ENCODE results near the gene LRP1.
"Not testable (repeated sequence)": the region's sequence is repeated elsewhere in the genome, so short reads cannot be mapped to it uniquely, and the experiment has no call there.

Gene LRP1

DNA sequence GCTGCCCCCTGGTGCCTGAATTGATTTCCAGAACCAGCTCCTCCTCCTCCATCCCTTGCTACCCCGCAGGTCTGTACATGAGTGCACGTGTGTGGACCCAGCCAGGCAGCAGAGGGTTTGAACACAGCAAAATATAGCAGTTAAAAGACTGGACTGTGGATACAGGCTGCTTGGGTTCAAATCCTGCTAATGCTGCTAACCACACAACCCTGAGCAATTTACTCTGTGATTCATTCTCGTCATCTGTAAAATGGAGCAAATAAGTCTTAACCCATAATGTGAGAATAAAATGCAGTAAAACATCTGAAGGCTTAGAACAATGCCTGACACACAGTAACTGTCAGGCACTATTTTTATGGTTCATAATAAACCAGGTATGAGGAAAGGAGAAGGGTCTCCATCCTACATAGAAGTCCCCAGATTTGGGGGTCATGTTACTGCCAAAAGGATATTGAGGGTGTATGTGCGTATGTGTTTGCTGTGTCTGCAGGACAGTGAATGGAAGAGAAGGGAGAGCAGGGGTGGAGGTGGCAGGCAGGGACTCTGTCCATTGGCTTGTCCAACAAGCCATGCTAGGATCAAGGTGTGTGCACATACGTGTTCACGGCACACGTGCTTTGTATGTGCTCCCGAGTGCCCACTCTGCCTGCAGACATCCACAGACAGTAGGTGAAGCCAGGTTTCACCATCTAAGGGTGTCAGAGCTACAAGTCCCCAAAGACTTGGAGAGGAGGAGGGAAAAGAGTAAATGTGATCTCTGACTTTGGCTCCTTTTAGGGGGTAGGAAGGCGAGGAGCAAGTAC lies 15.6 kb upstream of the LRP1 start:
- no peak for DNase-seq (ENCODE audit: low read depth)

DNA sequence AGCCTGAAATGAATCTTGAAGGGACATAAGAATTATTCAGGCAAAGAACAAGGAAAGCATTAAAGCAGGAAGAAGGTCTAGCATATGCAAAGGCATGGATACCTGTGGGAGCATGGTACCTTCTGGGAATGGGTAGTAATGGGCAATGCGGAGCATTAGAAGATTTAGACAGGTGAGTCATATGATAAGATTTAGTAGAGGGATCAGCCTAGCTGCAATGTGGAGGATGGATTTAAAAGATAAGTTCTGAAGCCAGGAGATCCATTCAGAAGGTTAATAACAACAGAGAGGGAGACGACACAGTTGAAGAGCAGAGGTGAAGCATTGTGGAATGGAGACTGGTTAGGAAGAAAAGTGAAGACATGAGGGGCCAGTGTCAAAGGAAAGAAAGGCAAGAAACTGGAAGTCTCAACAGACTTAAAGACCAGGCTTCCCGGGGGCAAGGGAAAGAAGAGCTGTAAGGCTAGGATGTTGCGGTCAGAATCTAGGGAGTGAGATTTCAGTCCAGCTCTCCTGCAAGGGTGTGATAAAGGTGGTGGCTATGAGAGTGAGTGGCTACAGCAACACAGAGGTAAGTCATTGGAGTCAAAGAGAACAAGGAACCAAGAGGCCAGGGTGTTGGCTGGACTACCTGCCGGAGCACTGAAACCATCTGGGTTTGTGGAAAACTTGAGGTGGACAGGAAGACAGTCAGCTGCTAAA lies 11.6 kb upstream of the LRP1 start:
- DNase-seq (ENCODE audit: low read depth): no peak

DNA sequence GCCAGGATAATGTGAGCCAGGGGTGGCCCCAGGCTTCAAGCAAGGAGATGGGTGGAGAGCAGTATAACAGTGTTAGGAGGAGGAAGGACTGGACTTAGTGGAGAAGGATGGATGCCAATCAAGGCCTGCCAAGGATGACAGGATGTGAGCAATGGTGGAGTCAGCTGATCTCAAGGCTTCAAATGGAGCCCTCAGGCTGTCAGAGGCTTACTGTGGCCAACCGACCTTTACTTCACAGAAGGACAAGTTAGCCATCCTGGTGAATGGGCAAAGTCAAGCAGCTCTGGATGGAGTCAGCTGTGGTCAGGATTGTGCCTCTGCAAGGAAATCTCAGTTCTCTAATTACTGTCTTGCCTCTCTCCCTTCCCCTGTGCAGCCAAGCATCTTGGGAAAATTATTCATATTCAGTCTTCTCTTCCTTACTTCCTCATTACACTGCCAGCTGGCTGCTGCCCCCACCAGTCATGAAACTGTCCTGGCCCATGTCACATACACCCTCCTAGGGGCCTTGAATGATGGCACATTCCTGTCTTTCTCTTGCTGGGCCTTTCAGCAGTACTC lies 9.5 kb upstream of the LRP1 start:
- DNase-seq (ENCODE audit: low read depth): no peak

DNA sequence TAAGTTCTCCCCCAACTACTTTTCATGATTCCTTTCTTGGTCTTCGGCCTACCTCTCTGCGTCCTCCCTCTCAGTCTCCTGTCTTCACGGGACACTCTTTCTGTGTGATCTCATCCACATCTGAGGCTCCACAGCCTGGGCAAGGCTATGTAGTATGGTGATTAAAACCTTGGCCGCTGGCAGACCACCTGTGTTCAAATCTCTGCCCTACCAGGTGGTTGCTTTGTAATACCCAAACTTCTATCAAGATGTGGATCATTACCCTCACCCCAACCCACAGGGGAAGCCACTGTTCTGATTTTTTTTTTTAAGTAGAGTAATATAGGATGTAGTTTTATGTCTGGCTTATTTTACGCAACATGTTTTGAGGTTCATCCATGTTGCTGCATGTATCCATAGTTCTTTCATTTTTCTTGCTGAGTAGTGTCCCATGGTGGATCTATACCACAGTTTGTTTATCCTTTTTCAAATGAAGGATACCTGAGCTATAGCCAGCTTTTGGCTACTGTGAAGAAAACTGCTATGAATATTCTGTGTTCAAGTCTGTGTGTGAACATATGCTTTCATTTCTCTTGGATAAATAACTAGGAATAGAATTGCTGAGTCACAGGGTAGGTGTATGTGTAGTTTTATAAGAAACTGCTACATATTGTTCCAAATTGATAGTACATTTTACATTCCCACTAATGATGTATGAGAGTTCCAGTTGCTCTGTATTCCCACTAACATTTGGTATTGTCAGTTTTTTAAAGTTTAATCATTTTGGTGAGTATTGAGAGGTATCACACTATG lies 8.8 kb upstream of the LRP1 start:
- DNase-seq (ENCODE audit: low read depth): no peak

DNA sequence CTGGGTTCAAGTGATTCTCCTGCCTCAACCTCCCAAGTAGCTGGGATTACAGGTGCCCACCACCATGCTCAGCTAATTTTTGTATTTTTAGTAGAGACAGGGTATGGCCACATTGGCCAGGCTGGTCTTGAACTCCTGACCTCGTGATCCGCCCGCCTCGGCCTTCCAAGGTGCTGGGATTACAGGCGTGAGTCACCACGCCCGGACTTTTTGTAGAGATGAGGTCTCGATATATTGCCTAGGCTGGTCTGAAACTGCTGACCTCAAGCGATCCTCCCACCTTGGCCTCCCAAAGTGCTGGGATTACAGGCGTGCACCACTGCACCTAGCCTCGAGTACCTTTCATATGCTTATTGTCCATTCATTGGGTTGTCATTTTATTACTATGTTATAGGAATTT lies 7.6 kb upstream of the LRP1 start:
- not testable (repeated sequence) for DNase-seq (ENCODE audit: low read depth)

DNA sequence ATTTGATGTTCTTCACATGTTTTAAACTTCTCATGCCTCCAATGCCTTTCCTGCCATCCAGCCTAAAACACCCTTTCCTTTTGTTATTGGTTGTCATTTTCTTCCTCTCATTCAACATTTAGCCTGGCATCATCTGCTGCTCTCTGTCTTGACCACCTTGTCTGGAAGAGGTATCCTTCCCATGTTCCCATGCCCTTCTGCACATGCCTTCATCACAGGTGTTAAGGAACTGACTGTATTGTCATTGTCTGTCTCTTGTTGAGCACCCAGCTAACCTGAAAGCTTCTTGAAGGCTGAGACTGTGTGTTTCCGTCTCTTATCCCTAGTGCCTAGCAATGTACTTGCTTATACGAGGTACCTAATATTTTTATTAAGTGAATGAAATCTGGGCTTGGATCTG lies 4.5 kb upstream of the LRP1 start:
- DNase-seq (ENCODE audit: low read depth): no peak

DNA sequence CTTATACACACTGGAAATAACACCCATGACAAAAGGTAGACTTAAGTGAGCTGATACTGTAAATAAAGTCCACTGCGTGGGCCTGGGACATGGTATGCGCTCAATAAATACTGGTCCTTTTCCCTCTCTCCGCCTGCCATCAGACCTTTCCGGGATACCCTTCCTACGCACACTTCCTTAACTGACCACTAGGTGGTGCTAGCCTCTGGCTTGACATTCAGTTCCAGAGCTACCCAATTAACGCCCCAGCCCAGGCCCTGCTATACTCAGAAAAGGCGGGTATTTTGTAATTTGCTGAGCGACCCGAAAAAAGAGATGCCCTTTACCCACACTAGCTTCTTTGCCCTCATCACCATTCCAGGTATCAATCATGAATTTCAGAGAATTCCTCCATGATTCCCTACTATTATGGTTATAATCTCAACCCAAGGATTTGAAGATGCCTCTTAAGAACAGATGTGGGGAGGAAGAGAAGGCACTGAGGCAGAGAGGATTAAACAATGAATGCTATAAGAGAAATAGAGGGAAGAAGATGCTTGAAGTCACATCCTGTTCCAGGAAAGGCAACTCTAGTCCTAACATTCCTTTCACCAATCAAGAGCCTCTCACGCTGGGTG lies 3.9 kb upstream of the LRP1 start:
- peak; percentile 49 for DNase-seq (ENCODE audit: low read depth)

DNA sequence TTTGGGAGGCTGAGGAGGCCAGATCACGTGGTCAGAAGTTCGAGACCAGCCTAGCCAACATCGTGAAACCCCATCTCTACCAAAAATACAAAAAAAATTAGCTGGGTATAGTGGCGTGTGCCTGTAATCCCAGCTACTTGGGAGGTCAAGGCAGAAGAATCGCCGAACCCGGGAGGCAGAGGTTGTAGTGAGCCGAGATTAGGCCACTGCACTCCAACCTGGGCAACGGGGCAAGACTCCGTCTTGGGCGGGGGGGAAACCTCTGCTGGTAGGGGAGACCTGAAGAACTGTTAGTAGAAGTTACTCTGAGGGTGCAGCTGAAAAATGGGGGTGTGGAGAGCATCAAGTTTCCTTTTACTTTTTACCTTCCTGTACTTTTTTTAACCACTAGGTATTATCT lies 2.2 kb upstream of the LRP1 start:
- no peak for DNase-seq (ENCODE audit: low read depth)

DNA sequence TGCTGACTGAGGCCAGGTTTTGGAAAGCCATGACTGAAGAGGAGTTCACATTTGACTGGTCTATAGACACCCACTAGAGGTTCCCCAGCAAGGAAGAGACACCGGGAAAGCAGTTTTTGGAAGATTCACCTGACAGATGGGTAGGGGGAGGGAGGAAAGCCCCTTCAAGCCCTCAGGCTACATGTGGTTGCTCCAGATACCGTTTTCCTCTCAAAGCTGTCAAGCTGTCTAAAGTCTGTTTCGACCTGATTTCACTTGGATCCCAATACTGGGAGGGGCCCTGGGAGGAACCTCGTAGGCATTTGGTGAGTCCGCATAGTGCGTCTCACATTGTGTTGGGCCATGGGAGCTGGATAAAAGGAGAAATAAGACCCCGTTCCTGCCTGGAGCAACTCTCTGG lies 1.7 kb upstream of the LRP1 start:
- DNase-seq (ENCODE audit: low read depth): no peak

DNA sequence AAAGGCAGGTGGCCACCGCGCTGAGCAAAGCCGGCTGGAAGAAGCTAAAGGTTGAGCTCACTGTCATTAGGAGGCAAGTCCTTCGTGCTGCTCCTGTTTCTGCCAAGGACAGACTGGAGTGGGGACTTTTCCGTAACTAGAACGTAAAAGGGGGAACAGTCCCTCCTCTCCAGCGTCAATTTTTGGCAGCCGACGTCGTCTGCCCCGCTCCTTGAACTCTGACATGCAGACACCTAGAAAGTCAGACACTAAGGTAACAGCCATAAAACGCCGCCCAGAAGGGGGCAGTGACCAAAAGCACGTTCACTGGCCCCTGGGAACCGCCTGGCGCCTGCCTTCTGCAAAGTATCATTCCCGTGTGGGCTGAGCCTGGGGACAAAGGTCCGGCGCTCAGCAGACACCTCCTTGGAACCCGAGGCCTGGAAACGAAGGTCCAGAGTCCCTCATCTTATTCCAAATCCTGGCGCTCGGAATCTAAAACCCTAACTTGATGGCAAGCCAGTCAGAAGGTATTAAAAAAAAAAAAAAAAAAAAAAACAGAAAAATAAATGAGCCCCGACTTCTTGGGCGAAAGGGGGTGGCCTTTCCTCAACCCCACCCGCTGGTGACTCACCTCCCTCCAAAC lies 1.1 kb upstream of the LRP1 start:
- peak; percentile 20 for DNase-seq (ENCODE audit: low read depth)

DNA sequence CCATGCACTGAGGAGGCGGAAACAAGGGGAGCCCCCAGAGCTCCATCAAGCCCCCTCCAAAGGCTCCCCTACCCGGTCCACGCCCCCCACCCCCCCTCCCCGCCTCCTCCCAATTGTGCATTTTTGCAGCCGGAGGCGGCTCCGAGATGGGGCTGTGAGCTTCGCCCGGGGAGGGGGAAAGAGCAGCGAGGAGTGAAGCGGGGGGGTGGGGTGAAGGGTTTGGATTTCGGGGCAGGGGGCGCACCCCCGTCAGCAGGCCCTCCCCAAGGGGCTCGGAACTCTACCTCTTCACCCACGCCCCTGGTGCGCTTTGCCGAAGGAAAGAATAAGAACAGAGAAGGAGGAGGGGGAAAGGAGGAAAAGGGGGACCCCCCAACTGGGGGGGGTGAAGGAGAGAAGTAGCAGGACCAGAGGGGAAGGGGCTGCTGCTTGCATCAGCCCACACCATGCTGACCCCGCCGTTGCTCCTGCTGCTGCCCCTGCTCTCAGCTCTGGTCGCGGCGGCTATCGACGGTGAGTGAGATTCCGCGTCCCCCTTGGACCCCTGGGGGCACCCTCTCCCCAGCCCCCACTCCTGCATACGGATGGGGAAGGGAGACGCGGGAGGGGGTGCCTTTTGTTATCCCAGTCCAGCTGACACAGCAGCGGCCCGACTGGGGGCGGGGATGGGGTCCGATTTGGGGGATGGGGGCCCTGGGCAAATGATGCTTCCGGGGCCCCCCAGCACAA lies 400 bp downstream of the LRP1 start:
- DNase-seq (ENCODE audit: low read depth): no peak

DNA sequence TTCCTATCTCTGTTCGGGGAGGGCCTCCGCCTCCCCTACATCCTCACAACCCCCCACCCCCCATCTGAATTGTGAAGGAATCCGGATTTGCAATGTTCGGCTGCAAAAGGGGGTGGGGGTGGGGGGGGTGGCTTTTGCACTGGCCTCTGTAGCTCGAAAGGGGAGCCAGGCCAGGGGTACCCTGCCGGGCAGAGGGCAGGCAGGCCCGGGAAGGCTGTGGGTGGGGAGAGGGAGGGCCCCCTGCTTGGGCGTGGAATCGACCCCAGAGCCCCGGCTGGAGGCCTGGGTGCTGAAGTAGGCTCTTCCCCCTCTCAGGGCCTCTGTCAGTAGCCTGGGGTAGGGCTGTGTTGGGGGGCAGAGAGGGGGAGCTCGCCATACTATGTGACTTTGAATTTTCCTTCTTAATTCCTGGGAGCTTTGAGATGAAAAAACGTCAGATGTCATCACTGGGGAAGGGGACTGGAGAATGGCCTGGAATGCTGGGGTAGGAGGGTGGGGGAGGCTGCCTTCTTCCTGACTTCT lies 1.1 kb downstream of the LRP1 start:
- no peak for DNase-seq (ENCODE audit: low read depth)

DNA sequence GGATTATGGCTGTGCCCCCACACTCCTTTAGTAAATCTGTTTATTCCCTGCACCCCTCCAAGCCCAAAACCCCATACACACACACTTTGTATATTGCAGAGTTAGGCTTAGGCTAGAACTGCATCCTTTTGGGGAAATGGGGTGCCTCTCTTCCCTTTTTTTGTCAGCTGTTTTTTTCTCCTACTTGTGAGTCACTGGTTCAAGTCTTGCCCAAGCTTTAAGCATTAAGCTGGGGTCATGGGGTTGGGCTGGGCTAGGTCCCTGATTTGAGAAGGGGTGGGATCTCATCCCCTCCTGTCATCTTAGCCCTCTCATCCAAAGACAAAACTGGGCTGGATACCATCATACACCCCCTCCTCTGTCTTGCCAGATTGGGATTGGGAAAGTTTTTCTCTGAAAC lies 1.6 kb downstream of the LRP1 start:
- DNase-seq (ENCODE audit: low read depth): no peak

DNA sequence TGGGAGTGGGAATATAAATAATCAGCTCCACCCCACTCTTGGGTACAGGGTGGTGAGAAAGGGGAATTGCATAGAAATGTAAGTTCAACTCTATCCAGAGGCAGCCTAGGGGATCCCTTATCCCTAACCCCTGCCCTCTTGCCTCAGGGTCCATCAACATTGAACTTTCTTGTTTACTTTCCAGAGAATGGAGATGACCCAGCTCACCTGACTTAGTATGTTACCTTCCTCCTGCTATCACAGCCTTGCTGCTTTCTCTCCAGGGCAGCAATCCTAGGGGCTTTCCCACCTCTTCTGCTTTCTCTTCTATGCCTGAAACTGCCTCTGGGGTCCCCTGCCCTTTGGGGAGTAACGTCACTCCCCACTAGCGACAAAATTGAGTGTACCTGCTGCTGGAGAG lies 2.7 kb downstream of the LRP1 start:
- no peak for DNase-seq (ENCODE audit: low read depth)

DNA sequence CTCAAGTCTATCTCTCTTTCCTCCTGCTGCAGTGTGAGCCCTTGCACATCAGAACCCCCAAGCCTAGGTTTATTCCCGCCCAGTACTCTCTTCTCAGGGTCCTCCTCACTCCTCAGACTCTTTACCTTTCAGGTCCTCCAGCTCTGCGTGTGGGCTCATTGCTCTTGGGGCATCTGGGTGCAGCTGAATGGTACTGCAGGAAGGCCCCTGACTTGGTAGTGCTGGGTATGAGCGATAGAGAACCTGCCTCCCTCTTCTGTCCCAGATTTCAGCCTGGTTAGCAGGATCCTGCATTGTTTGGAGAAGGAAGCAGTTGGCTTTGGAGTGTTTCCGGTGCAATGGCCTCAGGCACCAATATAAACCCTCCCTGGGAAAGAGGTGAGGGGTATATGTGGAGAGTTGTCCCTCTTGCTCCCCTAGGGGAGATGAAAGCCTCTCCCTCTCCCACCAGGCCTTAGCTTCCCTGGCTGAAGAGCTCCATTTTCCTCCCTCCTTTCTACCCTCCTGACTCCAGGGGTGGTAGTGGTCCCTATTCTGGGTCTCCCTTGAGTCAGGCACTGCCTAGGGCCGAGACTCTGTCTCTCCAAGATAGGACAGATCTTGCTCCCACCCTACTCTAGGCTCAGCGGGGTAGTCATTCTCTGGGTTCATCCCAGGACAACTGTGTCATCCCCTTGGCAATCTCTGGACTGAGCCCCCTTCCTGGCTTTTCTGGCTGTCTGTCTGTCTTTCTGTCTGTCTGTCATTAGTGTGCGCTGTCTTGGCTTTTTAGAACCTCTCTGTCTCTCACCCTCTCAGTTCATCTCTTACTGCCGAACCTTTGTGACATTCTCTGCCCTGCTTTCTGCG lies 3.8 kb downstream of the LRP1 start:
- DNase-seq (ENCODE audit: low read depth): no peak

DNA sequence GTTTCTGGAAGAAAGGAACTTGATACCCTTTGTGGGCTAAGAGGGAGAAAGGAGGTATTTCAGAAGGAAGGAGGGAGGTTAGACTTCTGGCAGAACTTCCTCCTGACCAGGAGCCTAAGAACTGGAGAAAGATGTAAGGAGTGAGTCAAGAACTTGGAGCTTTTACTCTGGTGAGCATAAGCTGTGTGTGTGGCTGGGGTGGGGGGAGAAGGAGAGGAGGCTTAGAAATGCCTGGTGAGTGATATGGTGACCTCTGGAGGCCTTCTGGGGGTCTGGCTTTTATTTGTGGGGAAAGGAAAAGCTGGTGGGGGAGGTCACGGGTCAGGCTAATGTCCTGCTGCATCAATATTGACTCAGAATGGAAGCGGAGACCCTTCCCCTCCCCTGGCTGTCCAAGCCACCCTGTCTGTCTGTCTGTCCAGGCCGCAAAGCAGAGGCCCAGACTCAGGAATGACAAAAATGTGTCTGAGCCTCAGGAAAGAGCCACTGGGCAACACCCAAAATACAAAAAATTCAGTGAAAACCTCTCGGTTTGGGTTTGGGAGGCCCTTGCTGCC lies 4.8 kb downstream of the LRP1 start:
- no peak for DNase-seq (ENCODE audit: low read depth)

DNA sequence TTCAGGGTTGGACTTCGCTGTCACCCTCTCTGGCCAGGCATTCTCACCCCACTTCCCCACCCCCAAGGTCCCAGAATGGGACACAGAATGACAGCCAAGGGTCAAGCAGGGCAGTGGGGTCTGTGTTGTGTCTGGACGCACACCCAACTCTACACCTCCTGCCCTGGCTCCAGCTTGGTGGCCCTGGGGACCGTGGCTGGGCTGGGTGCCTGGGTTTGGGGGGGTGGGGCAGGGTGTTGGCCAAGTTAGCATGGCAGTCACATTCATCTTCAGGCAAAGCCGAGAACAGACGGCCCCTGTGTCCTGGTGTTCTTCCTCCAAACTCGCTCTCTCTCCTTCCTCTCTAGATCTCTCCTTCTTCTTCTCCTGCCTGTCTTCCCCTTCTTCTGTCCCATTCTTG lies 5.6 kb downstream of the LRP1 start:
- no peak for DNase-seq (ENCODE audit: low read depth)

DNA sequence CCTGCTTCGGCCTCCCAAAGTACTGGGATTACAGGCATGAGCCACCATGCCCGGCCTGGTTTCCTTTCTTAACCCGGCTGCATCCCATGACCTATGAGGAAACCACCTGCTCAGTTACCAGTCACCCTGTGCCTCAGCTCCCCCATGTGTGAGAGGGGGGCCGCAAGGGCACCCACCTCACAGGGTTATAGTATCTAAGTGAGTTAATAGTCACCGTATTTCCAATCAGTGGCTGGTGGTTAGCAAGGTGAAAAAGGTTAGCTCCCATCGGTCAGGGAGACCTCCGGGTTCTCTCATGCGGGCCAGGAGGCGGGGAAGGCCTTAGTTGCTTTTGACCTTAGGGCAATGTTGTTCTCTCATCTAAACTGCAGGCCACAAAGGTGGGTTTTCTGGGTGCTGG lies 6.7 kb downstream of the LRP1 start:
- DNase-seq (ENCODE audit: low read depth): no peak

DNA sequence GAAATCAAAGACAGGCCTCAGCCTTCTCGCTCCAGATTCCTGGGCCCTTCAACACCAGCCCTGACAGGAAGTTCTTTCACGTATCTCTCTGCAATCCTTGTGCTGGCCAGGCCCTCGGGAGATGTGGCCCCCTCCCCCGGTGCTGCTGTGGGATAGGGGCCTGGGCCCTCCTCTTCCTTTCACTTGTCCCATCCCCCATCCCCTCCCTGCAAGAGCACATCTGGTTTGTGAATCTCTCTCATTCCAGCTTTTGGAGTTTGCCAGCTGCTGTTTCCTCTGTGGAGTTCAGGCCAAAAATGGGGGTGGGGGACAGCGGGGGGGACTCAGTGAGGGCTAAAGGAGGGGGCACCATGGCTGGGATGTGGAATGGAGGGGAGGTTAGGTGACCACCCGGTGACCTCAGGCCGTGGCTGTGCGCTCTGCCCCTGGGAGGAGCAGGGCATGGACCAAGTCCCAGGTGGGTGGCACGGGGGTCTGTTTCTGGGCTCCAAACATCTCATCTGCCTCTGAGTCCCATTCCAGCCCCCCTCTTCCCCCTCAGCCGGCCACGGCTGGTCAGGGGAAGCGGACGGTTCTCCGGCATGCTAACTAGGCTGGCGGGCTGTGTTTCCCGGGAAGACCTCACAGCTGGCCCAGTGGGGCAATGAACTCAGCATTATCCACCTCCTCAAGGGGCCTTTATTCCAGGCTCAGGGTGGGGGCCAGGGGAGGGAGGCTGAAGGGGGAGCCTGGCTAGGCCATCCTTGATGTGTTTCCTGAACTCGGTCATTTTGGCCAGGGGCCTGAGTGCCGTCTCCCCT lies 7.4 kb downstream of the LRP1 start:
- no peak for DNase-seq (ENCODE audit: low read depth)
